Vagina (tissue), 2 donors: Measurements from ENCODE around the gene DPF3. TPM values are rescaled to one million over a fixed set of nuclear protein-coding genes. Genes with fewer than 3 reads are reported as not detected.

Experiments used
- DNase-seq, 2 donors: peaks; one replicate each; pipeline ENCODE4 v3.0.0-alpha.2; 2017; ENCODE audit errors: extremely low spot score in 2 of 2
- H3K27ac ChIP-seq: fragments of 200-600 bp; sonication (generic); one replicate; pipeline ENCODE4 v1.5.1; 2019
- H3K27me3 ChIP-seq: fragments of 200-600 bp; sonication (generic); one replicate; pipeline ENCODE4 v1.5.1; 2019
- H3K36me3 ChIP-seq, 2 donors: fragments of 200-600 bp; sonication (generic); one replicate each; pipeline ENCODE4 v1.5.1; 2017 to 2019
- H3K4me1 ChIP-seq: fragments of 200-600 bp; sonication (generic); one replicate; pipeline ENCODE4 v1.5.1; 2019
- H3K4me3 ChIP-seq, 2 donors: fragments of 200-600 bp; sonication (generic); 1 replicate in 1 of 2; 2 replicates in 1 of 2; pipeline ENCODE4 v1.5.1; 2016 to 2019
- H3K9me3 ChIP-seq: fragments of 200-600 bp; sonication (generic); one replicate; pipeline ENCODE4 v1.5.1; 2019
- POLR2A ChIP-seq, 2 donors: fragments of 450-650 bp; IDR thresholded peaks; one replicate each; pipeline ENCODE4 v1.6.1; 2017; ENCODE audit warnings: antibody characterized with exemption in 2 of 2, mild to moderate bottlenecking in 2 of 2, moderate library complexity in 2 of 2
- POLR2AphosphoS5 ChIP-seq, 2 donors: sonication (generic); formaldehyde crosslinking; IDR thresholded peaks; one replicate each; pipeline ENCODE4 v1.9.0; 2017; ENCODE audit warnings: antibody characterized with exemption in 2 of 2, mild to moderate bottlenecking in 2 of 2, low read depth in 1 of 2; ENCODE audit not compliant: insufficient read depth in 1 of 2
- intact Hi-C: fragments of 100-400 bp; cut with DNase I; formaldehyde crosslinking; loops from one replicate; pipeline ENCODE4 v1.15.1; 2023
- total RNA-seq: library from RNA; depleted of rRNA; stranded (reverse); fragments of >200 nt; gene quantifications from one replicate; pipeline ENCODE4 v1.2.3, GENCODE V29; 2016
- TF ChIP-seq, protein P1 (sequence below), 3 experiments: fragments of 450-650 bp in 2 of 3; fragments of 200-600 bp in 1 of 3; sonication (generic) in 1 of 3; IDR thresholded peaks; one replicate each; pipeline ENCODE4 v1.5.1; 2017 to 2019; ENCODE audit warnings: antibody characterized with exemption in 3 of 3, mild to moderate bottlenecking in 2 of 3, moderate library complexity in 2 of 3

Gene DPF3
- total RNA-seq, 1 donor from 2014 or later, result not detected

DNA sequence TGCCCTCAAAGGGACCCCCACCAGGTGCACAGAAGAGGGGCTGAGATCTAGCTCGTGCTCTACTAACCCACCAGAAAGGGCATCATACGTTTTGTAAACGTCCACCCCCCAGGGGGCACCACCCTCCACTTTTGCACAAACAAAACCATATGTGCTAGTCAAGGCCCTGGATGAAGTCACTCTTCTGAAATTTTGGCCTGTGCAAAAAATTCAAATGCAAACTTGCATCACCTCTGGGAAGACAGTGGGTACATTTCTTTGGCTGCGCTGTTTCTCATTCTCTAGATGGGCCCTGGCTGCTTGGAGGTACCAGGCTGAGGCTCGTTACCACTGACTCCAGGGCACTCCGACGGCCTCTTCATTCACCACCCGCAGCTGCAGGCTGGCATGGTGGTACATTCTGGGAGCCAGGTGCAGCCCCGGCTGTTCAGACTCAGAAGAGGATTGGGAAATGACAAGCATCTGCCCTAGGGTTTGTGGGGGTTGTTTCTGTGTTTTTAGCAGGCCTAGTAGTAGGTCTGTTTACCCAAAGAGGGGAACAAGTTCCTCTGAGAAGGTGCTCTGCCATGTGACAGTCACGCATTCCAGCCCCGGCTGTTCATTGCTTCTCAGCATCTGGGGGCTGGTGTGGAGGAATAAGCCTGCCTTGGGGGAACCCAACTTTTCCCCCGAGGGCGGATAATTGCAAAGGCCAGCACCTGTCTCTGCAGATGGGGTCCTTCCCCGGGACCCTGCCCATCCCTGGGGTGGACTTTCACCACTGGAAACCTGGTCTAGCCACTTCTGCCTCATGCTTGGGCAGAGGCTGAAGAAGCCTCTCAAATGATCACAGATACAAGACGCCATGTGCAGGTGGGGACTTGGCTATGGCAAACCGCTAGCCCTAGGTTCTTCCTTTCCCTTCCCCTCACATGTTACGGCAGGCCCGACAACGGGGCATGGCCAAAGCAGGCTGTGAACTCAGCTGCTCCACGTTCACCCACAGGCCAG is 147.6 kb downstream of the DPF3 start:
- no peak overlapping the region for H3K4me3 ChIP-seq
- TF ChIP-seq POLR2A (IDR thresholded peaks at IDR 0.05) (no peak), POLR2AphosphoS5 (IDR thresholded peaks at IDR 0.05; ENCODE audit: insufficient read depth in 1 of 2, low read depth in 1 of 2) (no peak)
- TF ChIP-seq, protein P1, sequence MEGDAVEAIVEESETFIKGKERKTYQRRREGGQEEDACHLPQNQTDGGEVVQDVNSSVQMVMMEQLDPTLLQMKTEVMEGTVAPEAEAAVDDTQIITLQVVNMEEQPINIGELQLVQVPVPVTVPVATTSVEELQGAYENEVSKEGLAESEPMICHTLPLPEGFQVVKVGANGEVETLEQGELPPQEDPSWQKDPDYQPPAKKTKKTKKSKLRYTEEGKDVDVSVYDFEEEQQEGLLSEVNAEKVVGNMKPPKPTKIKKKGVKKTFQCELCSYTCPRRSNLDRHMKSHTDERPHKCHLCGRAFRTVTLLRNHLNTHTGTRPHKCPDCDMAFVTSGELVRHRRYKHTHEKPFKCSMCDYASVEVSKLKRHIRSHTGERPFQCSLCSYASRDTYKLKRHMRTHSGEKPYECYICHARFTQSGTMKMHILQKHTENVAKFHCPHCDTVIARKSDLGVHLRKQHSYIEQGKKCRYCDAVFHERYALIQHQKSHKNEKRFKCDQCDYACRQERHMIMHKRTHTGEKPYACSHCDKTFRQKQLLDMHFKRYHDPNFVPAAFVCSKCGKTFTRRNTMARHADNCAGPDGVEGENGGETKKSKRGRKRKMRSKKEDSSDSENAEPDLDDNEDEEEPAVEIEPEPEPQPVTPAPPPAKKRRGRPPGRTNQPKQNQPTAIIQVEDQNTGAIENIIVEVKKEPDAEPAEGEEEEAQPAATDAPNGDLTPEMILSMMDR (IDR thresholded peaks at IDR 0.05), result no peak
- H3K36me3 ChIP-seq, result no peaks in the 10 kb centered on the region
- peak; percentile 79 to 90 for DNase-seq
- H3K4me1 ChIP-seq, result no peaks in the 10 kb centered on the region
- H3K9me3 ChIP-seq, result no peaks in the 10 kb centered on the region
- no peaks in the 10 kb centered on the region for H3K27me3 ChIP-seq
- intact Hi-C loops, result no loop called here
- H3K27ac ChIP-seq, result no peak overlapping the region

DNA sequence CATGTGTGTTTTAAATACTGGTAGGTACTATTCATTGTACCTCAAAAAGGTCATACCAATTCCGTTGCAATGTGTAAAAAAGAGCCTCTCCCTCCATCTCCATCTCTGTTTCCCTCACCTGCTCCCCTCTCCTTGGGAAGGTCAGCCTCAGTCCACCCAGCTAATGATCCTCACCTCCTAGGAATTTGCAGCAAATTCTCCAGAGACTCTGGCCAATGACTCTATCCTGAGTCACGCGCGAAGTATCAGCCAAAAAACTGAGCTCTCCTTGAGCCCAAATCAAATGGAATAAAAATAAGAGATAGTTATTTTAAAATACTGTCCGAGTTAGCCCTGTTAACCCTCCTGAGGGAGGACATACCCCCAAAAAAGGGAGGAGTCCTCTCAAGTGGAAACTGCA is 148.4 kb downstream of the DPF3 start:
- no peaks in the 10 kb centered on the region for H3K27me3 ChIP-seq
- H3K36me3 ChIP-seq, result no peaks in the 10 kb centered on the region
- peak in 1 of 2 donors; percentile 20 for DNase-seq
- H3K27ac ChIP-seq, result no peak overlapping the region
- H3K4me1 ChIP-seq, result no peaks in the 10 kb centered on the region
- no peak overlapping the region for H3K4me3 ChIP-seq
- intact Hi-C loops, result no loop called here
- TF ChIP-seq POLR2A (IDR thresholded peaks at IDR 0.05), result no peak
- TF ChIP-seq, protein P1 (IDR thresholded peaks at IDR 0.05), result no peak
- no peak for TF ChIP-seq POLR2AphosphoS5 (IDR thresholded peaks at IDR 0.05; ENCODE audit: insufficient read depth in 1 of 2, low read depth in 1 of 2)
- H3K9me3 ChIP-seq, result no peaks in the 10 kb centered on the region

DNA sequence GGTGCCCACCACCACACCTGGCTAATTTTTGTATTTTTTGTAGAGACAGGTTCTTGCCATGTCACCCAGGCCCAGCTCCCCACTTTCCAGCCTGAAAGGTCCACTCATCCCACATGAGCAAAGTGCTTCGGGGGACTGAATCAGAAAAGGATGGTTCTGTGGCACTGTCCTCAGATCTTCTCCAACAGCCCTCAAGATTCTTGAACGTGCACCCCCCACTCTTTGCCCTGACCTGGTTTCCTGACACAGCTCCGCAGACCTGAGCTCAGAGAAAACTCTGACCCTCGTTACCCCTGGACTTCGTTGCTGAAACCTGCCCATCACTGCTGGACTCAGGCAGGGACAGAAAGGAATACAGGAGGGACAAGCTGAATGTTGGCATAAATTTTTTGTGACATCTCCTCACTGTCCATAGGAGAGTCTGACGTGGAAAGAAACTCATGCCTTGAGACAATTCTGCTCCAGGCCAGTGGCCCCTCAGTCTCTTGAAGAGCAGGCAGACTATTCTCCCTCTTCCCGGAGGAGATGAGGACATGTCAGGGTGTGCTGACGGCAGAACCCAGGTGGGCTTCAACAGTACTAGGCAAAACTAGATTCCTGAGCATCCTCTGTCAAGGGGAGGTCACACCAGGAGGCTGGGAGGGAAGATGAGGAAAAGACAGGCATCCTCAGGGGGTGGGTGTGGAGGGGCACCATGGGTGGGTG is 149.3 kb downstream of the DPF3 start:
- intact Hi-C loops, result no loop called here
- Histone ChIP-seq H3K27ac (no peak overlapping the region), H3K4me3 (no peak overlapping the region), H3K9me3 (no peaks in the 10 kb centered on the region), H3K36me3 (no peaks in the 10 kb centered on the region), H3K4me1 (no peaks in the 10 kb centered on the region), H3K27me3 (no peaks in the 10 kb centered on the region)
- DNase-seq, result peak; percentile 69 to 81
- TF ChIP-seq POLR2A (IDR thresholded peaks at IDR 0.05) (no peak), POLR2AphosphoS5 (IDR thresholded peaks at IDR 0.05; ENCODE audit: insufficient read depth in 1 of 2, low read depth in 1 of 2) (no peak)
- TF ChIP-seq, protein P1 (IDR thresholded peaks at IDR 0.05), result no peak

DNA sequence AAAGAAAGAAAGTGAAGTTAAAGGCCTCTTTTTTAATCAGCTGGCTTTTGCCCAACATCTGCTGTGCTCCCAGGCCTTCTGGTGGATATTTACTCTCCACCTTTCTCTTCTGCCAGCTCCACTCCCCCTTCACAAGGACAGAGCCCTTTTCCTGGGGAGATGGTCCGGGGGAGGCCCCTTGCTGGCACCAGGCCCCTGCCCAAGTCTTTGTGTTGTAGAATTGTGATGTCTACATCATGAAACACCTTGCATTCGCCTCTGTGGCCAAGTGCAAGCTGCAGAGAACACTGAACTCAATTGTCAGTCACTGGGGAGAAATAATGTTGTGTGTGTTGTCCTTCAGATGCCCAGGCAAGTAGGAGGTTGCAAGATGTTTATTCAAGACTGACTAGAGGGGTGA is 150.3 kb downstream of the DPF3 start:
- Histone ChIP-seq H3K4me1 (no peaks in the 10 kb centered on the region), H3K4me3 (no peak overlapping the region), H3K9me3 (no peaks in the 10 kb centered on the region), H3K27me3 (no peaks in the 10 kb centered on the region), H3K36me3 (no peaks in the 10 kb centered on the region), H3K27ac (no peak overlapping the region)
- intact Hi-C loops, result no loop called here
- peak in 1 of 2 donors; percentile 47 for DNase-seq
- TF ChIP-seq POLR2A (IDR thresholded peaks at IDR 0.05) (no peak), POLR2AphosphoS5 (IDR thresholded peaks at IDR 0.05; ENCODE audit: insufficient read depth in 1 of 2, low read depth in 1 of 2) (no peak)
- TF ChIP-seq, protein P1 (IDR thresholded peaks at IDR 0.05), result no peak
